Globus pallidus (tissue), 1 donor: ENCODE measurements around the gene MID1IP1.

ENCODE experiments used
- DNase-seq: peaks from one replicate; pipeline ENCODE4 v3.0.0-alpha.2; 2015; ENCODE audit warnings: low spot score

The MID1IP1 gene, protein sequence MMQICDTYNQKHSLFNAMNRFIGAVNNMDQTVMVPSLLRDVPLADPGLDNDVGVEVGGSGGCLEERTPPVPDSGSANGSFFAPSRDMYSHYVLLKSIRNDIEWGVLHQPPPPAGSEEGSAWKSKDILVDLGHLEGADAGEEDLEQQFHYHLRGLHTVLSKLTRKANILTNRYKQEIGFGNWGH

DNA sequence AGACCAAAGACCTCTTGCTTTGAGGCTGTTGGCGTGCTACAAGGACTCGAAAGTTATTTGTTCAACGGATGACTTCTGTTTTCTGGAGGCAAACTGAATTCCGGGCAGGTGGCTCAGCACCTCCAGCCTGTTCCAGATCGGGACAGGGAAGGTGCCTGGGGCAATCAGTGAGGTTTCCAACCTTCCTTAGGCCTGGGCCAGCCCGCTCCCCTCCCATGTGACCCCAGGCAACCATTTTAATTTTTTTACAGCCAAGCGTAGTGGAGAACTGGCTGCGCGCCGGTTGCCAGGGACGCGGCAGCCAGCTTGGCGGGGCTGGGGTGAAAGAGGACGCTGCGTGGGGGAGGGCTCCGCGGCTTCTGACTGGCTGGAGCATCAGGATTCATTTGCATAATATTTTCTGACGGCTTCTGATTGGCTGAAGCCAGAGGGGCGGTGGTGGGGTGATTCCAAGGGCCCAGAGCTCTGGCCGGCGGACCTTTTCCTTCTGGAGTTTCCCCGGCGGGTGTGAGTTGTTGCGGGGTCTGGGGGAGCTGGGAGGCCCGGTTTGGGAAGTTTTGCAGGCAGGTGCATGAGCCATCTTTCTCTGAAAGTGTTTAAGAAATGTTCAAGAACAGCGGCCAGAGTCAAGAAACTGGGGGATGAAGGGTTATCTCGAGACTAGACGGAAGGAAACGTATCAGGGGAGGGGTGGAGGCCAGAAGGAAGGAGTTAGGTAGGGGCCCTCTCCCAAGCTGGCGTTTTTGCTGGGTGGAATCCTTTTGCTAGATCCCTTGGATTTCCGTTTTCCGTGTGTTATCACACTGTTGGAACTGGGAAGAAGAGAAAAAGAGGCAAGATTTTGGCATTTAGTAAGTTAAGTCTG is at the start of gene MID1IP1:
Gene MID1IP1 (plus strand): TSS at position 479 of the 865 bp plus-strand sequence. CDS start 3,488 bp downstream, outside the sequence.
- peak; percentile 92 for DNase-seq

DNA sequence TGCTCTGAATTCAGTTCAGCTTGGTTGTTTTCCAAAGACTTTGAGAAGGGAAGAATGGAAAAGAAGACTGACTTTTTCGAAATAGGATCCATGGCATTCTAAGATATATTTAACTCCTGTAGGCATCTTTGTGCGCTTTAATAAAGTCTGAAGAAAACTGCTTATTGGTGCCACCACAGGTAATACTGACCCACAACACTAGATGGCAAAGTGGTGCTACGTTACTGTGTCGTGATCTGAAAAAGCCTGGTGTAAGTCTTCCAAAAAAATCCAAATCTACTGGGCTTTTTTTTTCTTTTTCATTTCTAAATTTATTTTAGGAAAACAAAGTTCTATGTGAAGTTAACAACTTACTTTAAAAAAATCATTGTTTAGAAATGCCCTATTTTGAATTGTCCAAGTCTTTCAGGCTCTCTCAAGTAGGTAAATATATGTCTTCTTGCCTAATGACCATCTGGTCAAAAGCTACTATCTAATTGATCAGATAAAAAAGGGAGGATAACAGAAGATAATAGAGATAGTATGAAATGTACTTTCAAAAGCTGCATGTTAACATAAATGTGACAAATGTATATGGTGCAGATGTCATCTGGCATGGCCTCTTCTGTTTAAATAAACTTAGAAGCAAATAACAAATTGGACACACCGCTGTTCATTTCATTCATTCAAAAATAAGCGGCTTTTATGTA is 47.0 kb upstream of the MID1IP1 start:
- peak; percentile 29 for DNase-seq

DNA sequence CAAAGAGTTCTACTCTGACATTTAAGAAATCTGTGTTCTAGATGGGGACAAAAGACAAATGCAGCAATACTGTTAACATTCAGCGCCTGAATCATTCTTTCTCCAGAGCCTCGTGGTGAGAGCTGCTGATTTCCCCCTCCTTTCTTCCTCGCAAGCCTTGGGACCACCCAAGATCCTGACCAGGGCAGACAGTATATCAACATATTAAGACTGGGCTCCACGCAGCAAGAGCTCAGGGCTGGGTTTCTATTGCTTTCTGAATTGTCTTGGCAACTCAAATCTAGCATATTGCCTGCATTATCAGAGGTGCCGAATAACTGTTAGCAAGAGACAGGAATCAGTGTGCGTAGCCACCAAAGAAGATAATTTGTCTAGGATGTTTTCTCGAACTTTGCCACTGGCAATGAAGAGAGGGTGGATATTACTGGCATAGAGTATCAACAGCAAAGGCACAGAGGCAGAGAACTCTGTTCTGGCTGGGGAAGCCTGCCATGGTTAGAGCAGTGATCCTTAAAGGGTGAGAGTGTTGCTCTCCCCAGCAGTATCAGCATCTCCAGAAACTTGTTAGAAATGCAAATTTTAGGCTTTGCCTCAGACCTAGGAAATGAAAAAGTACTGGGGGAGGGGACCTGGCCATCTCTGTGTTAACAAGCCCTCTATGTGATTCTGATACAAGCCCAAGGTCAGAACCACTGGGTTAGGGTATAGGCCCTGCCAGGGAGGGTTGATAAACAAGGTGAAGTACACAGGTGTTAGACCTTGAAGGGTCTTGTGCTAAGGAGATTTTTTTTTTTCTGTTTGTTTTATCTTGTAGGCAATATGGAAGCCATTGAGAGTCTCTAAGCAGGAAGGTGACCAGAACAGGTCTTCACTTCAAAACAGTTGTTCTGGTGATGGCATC is 46.2 kb upstream of the MID1IP1 start:
- no peak for DNase-seq

DNA sequence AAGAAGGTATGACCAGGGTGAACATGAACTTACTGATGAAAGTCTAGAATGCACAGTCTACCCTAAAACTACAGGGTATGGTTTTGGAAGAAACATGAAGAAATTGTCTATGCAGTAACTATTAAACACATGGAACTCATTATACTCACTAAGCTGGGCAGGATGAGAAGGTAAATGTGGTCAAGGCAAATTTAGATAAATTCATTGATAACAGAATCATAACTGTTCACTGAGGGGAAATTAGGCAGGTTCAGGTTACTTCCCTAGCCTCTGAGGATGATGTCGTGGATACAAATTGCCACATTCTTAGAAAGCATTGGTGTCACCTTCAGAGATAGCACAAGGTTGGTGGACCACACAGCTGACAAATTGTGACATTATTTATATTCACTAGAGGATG is 40.4 kb upstream of the MID1IP1 start:
- no peak for DNase-seq

DNA sequence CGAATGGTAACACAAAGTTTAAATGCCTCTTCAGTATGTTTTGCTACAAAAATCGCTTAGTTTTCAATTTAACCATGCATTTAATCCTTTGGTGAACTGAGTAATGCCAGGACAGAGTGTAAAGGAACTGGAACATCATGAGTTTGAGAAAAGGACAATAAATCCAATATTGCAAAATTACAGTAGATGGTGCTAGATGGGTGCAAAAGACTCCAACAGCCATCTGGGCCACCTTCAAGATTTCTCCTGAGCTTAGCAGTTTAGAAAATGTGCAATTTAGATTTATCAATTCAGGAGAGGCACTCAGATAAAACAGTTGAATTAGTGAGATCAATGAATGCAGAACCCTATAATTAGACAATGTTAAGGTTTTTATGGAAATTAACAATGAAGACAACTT is 33.2 kb upstream of the MID1IP1 start:
- peak; percentile 6 for DNase-seq

DNA sequence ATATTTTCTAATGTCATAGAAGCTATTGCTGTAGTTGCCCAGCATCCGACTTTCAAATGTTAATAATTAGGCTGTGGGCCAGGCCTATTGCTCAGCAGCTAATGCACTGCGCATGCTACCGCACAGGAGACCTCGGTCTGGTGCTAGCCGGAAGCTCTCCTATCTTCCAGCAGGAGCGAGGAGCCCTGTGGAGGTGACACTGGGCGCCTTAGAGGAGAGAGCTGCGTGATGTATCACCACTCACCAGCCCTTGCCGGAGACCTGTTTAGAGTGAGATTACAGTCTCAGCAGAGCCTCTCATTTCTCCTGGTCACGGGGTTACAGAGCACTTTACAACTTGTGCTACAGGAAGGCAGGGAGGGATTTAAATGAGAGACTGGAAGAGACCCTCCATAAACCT is 31.1 kb upstream of the MID1IP1 start:
- DNase-seq: no peak

DNA sequence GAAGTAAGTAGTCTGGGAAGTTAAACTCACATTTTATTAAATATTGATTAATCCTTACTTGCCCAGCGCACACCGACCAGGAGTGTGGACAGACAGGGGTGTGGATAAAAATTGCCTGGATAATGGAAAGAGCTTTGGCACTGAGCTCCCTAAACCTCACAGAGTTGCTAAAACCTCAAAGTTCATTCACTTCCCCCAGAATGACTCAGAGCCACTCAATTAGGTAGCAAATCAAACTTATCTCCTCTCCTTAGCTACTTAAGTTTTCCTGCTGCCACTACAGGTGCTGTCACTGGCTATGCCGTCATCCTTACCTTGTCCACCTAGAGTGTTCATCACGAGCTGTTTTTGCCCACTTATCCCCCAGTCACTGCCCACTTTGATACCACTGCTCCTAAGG is 27.0 kb upstream of the MID1IP1 start:
- no peak for DNase-seq

DNA sequence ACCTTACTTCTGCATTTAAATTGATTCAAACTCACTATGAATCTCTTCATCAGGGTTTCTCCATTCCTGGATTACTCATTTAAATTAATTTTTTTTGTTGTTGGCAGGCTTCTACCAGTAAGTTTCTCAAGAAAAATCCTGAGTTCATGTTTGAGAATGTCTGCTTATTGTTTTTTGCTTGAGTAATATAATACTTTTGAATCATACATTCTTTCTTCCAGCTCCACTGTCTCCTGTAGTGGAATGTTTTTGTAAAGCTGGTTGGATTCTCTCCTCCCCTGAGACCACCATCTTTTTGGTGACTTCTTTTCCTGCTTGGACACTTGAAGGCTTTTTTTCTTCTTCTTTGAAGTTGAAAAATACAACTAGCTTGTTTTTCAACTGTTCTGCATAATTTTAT is 4.3 kb upstream of the MID1IP1 start:
- DNase-seq: no peak

DNA sequence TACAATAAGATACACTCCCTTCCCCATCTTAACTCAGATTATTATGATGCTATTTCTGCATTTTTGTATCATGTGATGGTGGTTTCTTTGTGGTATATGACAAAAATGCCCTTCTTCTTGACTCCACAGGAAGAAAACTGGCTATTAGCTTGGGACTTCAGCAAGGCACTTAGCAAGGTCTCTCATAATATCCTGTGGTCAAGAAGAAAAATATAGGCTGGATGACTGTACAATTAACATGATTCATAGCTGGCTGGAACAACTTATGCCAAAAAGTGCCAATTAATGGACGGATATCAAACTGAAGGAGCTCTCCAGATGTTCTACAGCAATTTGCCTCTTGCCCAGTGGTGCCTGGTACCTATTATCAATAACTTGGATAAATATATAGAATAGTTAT is 2.3 kb upstream of the MID1IP1 start:
- no peak for DNase-seq

DNA sequence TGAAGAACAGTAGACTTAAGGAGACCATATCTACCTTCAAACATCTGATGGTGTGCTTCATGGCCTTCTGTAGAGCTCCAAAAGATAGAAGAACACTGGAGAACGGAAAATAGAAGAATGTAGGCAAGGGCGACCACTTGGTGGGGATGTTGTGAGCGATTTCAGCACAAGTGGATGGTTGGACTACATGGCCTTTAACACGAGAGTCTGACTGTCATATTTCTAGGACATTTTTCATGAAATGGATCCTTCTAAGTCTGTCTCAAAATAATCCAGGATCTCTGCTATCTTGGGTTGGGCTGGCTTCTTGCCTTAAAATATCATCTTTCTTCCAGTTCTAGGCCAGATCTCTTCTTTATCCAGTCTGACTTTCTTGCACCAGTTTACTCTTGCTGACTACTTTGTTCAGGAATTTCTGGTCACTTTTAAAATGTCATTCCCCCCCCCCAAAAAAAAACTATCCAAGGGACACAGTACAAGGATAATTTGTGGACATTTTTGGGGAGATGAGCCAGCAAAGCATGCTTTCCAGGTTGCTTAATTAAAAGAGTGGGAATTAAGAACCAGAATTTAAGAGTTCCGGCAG is 1.2 kb upstream of the MID1IP1 start:
- DNase-seq: peak; percentile 59

DNA sequence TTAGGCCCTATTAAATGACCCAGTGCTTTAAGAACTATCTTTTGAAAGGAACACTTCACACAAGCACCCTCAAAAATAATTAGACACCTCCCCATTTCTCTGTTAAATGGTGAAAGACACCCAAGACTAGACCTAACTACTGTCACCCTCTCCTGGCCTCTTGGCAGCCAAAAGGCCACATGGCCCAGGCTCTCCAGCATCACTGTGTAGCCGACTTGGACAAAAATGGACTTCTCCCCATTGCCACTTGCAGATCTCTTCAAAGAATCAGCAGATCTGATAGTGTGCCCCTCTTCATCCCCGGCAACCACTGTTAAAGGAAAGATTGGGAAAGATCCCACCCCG is 2.0 kb downstream of the MID1IP1 start:
- no peak for DNase-seq

DNA sequence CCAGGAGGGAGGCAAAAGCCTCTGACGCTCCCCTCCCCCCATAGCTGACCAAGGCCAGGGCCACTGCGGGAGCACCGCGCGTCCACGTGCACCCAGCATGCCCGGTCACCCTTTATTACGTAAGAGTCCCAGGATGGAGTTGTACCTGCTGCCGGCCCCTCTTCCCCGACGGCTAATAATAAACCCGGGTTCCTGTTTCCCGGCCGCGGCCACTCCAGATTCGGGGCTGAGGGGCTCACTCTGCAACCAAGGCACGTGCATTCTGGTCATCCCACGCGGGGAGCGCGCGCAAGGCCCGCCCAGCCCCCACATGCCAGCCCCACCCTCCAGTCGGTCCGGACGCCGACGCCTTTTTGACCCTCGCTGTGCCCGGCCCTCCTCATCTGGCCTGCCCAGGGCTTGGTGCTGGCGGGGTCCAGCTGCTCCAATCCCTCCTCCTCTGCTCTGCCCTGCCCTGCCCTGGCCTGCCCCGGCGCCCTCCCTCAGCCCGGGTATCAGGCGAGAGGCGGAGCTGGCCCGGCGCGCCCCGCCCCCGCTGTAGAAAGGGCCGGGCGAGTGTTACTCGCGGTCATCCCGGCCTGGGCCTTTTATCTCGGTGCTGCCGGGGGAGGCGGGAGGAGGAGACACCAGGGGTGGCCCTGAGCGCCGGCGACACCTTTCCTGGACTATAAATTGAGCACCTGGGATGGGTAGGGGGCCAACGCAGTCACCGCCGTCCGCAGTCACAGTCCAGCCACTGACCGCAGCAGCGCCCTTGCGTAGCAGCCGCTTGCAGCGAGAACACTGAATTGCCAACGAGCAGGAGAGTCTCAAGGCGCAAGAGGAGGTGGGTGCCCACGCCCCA is 2.6 kb downstream of the MID1IP1 start:
- DNase-seq: peak; percentile 94

DNA sequence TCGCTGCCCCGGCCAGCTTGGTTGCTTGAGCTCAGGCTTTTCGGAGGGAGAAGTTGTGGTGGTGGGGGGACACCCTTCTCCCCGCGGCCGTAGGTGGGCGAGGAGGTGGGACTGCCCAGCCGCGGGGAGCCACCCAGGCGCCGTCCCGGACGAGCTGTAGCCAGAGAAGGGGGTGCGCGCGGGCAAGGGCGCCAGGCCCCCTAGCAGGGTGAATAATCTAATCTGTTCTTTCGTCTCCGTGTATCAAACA is 3.1 kb downstream of the MID1IP1 start:
- DNase-seq: no peak

DNA sequence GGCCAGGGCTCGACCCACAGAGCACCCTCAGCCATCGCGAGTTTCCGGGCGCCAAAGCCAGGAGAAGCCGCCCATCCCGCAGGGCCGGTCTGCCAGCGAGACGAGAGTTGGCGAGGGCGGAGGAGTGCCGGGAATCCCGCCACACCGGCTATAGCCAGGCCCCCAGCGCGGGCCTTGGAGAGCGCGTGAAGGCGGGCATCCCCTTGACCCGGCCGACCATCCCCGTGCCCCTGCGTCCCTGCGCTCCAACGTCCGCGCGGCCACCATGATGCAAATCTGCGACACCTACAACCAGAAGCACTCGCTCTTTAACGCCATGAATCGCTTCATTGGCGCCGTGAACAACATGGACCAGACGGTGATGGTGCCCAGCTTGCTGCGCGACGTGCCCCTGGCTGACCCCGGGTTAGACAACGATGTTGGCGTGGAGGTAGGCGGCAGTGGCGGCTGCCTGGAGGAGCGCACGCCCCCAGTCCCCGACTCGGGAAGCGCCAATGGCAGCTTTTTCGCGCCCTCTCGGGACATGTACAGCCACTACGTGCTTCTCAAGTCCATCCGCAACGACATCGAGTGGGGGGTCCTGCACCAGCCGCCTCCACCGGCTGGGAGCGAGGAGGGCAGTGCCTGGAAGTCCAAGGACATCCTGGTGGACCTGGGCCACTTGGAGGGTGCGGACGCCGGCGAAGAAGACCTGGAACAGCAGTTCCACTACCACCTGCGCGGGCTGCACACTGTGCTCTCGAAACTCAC is 3.6 kb downstream of the MID1IP1 start:
- DNase-seq: peak; percentile 23

DNA sequence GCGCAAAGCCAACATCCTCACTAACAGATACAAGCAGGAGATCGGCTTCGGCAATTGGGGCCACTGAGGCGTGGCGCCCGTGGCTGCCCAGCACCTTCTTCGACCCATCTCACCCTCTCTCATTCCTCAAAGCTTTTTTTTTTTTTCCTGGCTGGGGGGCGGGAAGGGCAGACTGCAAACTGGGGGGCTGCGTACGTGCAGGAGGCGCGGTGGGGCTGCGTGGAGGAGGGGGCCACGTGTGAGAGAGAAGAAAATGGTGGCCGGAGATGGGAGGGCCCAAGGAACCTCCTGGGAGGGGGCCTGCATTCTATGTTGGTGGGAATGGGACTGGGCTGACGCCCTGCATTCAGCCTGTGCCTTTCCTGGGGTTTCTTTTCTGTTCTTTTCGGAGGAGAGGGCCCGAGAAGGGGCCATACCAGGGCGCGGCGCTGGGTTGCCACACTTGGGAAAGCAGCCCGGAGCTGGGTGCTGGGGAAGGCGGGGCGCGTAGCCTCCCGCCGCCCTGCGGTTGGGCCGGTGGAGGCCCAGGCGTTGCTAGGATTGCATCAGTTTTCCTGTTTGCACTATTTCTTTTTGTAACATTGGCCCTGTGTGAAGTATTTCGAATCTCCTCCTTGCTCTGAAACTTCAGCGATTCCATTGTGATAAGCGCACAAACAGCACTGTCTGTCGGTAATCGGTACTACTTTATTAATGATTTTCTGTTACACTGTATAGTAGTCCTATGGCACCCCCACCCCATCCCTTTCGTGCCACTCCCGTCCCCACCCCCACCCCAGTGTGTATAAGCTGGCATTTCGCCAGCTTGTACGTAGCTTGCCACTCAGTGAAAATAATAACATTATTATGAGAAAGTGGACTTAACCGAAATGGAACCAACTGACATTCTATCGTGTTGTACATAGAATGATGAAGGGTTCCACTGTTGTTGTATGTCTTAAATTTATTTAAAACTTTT is 4.5 kb downstream of the MID1IP1 start:
- peak; percentile 69 for DNase-seq

DNA sequence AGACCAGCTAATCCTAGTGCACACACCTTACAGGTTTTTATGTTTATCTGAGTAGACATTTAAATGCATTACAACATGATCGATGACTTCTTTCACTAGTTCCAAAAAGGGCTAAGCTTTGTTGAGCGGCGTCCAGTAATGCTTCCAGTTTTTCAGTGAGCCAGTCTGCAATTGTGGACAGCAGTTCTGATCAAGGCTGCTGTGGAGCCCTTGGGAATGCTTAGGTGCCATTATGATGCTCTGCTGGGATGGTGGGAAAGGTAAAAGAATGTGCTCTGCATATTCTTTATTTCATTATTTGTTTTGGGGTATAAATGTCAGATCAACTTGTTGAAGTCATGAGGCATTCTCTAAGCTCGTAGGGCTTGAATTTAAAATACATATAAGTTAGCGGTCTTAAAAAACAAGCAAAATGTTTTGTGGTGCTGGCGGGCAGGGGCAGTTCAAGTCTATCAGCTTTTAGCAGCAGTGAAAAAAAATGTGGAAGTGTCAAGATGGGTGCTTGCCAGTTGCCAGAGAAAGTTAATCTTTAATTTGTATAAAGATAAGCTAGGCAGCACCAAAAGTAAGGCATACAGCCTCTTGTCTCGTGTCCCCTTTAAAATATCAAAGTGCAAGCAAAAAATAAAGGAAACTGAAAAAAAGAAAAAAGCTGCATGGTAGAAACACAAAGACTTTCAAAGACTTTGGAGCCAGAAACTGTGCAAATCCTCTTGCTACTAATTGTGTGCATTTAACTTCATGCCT is 5.8 kb downstream of the MID1IP1 start:
- DNase-seq: peak; percentile 11

DNA sequence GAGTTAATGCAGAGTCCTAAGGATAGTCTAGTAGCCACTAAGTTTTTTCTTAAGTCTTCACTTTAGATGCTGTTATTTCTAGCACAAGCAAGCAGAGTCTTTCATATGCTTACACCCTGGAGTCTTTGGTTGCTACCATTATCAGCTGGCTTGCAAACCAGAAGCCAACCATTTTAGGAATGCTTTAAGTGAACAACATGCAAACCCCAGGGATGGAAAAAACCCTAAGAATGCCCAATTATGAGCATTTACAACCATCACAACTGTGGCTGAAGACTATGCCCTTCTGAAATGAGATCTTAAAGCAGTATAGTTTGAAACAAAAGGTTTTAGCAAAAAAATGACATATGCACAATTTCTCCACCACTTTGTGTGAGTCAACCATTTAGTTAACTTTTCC is 6.6 kb downstream of the MID1IP1 start:
- no peak for DNase-seq

DNA sequence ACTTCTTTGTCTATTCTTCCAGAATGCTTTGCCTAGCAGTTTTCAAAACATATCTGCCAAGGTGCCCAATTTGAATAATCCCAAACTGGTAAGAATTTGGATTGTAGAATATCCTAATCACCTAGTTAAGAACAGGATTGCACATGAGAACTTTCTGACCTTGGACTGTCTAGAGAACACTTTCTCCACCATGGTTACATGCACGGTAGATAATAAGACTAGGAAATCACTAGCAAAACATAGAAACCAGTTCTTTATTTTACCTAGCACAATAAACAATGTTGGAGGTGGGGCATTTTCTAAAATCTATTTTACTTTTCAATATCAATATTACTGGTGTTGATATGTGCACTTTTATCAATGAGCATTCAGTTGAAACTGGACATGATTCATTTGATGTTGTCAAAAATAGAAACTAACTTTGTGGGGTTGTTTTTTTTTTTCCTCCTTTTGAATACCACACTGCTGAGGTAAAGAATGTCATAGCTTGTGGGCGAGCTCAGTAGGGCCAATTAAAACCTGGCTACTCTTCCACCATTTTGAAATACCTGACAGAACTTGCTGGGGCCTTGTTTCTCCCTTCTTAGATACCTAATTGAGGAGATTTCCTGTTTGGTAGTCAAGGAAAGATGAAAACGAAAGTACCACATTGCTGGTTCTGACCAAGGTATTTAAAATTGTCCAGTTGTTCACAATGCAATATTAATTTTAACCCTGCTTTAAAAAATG is 10.4 kb downstream of the MID1IP1 start:
- DNase-seq: no peak
